Stimulated activated CD4-positive, alpha-beta T cell treated with anti-CD3 and anti-CD28 coated beads, Interleukin-15, amount 100 ng/mL, for 24 hours (primary cell): ENCODE data around the gene NUP210L.

Experiments used
- DNase-seq: peaks from one replicate; pipeline ENCODE4 v3.0.0-alpha.2; 2020

NUP210L gene

DNA sequence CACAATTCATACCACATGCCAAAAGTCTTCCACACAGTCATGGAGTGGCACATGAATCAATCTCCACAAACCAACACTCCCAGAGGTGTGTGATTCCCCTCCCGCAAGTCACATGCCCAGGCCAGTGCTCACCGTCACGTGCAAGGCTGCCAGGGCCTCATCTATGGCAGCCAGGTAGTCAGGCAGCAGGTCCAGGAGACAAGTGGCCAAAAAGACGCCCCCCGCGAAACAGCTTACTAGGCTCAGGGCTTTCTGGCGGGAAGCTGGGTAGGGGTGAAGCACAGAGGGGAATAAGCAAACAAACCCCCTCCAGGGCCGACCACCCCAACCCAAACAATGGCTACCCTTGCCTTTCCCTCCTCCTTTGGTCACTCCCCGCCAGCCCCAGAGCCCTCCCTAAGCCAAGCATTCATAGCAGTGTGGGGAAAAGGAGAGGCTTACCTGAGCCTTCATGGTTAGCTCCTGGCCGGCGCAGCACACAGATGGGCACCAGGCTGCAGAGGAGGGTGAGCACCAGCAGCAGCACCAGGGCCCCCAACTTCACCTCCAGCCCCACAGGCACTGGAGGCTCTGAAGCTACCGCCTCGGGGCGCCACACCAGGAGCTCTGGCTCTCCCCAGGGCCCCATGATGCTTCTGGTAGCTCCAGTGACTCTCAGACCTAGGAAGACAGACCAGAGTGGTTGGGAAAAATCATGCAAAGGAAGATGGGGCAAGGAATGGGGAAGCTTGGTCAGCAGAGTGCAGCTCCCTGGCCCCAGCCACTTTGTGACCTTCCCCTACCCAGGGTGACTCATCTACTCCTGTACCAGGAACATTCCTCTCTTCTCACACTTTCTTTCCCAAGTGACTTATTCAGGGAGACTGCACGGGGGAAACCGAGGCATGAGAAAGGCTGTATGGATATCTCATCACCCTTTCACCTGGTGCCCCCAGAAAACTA, 192.5 kb downstream of the NUP210L start:
- DNase-seq, result no peak

GRCh38 chr1:153961421-153961820, 193.5 kb downstream of the NUP210L start:
- DNase-seq, result no peak

DNA sequence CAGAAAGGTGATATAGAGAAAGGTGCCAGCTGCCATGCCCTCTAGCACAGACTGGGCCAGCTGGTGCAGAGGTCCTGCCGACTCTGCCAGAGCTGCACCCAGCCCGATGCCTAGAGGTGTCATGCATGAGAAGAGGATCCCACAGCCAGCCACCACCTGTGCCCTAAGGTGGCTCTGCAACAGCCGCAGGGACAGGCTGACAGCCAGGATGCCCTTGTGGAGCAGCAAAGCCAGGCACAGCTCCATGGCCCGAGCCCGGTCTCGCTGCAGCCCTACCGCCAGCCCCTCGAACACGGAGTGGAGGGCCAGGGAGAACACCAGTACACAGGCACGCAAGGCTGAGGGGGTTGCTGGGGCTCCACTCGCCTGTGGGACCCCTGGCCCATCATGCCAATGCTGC, 194.7 kb downstream of the NUP210L start:
- no peak for DNase-seq

- no peak for DNase-seq
Measured at GRCh38 chr1:153959454-153959853, 195.4 kb downstream of the NUP210L start.

DNA sequence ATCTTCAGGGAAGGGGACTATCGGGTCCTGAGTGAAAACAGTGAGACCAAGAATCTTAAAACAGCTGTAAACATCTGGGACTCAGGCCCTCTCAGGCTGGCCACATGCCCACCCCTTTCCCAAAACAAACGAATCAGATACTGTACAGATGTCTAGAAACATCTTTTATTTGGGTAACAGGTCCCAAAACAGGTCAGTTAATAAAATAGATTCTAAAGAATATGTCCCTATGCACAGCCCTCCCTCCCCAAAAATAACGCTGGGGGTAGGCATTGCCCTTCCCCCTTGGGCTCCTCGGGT, 196.0 kb downstream of the NUP210L start:
- no peak for DNase-seq

DNA sequence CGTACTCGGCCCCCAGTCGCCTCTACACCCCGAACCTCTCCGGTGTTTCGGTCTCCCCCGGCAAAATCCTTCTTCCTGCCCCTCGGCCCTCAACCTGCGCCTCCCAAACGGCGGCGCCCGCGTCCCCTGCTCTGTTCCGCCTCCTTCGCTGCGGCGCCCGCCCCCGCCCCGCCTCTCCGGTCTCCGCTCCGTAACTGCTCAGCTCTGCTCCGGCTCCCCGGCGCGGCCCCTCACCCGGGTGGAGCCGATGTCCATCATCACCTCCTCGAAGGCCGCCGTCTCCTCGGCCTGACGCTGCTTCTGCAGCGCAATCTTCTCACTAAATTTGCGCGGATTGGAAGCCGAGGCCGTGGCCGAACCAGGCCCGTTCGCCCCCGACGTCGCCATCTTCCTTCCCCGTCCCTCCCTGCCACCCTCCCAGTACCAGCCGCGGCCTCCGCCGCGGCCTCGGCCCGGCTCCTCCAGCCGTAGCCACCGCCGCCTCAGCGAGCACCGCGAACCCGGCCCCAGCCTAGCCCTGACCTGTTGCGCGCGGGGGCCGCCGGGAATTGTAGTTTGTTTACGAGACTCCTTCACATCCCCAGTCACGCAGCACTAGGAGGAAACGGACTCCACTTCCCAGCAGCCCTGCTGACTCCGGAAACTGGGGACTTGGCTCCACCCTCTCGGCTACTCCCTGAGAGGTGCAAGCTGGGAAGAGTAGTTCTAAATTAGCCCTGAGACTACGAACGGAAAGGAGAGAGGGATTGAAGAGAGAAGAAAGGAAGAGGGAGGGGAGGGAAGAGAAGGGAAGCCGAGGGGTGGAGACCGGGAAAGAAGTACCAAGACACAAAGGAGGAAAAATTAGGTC, 196.5 kb downstream of the NUP210L start, which contains the start of gene CRTC2:
TSS of gene CRTC2 (minus strand) at position 502 of the 850 bp plus-strand sequence. CDS start at position 387, 115 bp downstream.
- DNase-seq, result peak; percentile 99

GRCh38 chr1:153957744-153958110, 197.1 kb downstream of the NUP210L start:
- peak; percentile 54 for DNase-seq

DNA sequence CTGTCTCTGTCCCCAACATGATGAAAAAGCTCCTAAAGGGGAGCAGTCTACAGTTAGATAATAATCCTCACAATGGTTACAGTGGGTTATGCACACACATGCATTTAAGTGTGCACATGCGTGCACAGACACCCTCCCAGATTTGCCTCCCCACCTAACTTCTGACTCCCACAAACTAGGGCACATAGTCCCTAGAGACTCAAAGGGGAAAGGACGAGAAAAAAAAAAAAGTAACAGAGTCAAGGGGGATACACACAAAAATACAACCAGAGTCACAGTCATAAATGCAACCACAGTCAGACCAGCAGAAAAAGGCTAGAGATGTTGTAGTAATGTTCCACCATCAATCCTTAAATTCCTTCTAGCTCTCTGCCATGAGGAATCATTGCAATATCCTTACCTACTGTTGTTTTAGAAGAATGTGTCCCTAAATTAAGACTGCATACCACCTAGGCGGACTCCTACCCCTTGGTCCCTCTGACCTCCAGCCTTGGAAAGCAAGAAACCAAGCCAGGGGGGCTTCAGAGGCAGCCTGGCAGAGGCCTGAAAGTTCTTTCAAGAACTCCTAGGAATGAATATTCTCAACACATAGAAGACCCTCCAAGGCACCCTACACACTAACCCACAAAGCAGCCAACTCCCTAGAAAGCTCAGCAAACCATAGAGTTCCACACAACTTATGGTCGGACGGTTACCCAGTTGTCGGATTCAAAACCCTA, 197.7 kb downstream of the NUP210L start:
- no peak for DNase-seq

DNA sequence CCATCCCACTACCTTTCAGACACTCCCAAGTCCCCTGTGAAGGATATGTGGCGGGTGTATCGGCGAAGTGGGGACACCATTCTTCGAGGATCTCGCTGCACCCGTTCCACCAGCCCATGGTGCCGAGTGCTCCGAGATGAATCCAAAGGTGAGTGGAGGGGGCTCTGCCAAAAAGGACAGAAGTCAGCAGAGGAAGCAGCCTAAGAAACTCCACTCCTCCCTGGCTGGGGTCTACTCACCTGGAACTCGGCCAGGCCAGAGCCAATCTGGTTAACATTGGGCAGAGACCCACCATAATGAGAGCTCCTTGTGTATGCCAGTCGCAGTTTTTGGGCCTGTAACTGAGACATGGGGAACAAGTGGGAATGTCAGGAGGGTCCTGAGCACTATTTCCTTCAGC, 200.0 kb downstream of the NUP210L start:
- no peak for DNase-seq

DNA sequence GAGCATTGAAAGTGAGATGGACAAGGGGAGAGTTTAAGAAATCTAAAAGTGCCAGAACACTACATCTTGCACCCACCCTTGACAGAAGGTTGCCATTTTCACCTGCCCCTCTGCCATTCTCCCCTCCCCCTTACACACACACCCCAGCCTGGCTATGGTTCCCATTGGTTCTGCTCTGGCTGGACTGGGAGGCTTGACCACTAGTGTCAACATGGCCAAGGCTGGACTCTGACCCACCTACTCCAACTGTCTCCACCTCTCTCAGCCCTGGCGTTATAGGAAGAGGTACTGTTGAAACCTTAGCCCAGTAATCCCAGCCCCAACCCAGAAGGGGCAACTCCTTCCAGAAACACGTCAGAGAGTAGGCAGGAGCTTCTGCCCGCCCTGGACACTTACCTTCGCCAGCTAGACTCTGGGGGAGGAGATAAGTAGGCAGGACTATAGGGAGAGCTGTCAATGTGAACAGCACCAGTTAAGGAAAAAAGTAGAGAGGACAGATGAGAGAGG, 201.0 kb downstream of the NUP210L start:
- DNase-seq, result no peak

DNA sequence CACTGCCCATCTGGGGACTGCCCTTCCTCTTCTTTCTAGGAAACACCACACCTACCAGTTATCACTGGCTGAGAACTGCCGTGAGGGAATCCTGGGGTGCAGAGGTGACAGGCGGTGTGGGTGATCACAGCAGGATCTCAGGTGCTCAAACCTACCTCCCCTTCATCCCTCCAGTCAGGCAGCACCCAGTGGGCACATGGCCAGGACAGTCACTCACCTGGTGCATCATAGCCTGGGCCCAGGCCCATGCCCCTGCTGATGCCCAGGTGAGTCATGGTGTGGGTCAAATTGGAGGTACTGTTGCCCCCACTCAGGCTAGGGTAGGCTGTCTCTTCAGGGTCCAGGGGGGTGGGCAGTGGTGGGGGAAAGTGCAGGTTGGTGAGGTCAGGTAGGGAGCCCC, 203.1 kb downstream of the NUP210L start:
- no peak for DNase-seq

GRCh38 chr1:153951183-153951582, 203.7 kb downstream of the NUP210L start:
- no peak for DNase-seq

DNA sequence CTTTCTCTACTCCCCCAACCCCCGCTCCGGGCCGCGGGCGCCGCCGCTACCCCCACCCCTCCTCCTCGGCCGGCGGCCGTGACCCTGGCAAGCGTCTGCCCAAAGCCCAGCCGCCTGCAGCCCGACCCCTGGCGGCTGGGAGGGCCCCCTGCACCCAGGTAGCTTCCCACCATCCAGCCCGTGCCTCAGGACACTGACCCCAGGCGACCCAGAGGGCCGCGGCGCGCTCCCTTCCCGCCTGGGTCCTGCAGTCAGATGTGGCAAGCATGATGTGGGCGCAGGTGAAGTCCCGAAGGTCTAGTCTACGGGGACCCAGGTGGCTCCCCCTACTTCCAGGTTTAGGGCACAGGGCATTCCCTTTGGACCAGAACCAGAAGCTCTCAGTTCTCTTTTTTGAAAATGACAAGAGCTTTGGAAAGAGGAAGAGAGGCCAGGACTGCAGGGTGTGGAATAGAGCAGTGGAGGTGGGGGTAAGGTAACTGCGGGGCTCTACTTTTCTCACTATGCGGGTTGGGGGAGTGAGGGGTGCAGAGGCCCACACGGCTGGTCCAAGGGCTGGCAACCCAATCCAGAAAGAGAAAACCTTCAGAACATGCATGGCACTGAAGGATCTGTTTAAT, 208.1 kb downstream of the NUP210L start, which contains the start of gene DENND4B:
TSS of gene DENND4B (minus strand) at position 97 of the 620 bp plus-strand sequence. CDS start 2,344 bp downstream, outside the sequence.
- DNase-seq, result peak; percentile 83

- peak; percentile 83 for DNase-seq
Measured at GRCh38 chr1:153945795-153946621, 208.9 kb downstream of the NUP210L start.

- DNase-seq, result peak; percentile 84
Measured at GRCh38 chr1:153945131-153945794, 209.6 kb downstream of the NUP210L start.

DNA sequence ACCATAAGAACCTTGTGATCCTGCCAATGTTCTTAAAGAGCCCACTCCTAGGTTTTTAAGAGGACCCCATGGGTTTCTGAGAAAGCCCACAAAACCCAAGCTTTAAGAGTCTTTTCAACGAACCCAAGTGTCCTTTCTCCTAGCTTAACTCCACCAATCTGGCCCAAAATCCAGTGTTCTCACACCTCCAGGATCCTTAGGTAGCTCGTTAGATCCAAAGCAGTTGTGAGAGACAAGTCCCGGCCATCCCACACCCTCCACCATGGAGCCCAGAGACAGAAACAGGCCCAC, 210.1 kb downstream of the NUP210L start:
- DNase-seq, result no peak

- DNase-seq, result no peak
Measured at GRCh38 chr1:153944005-153944826, 210.7 kb downstream of the NUP210L start.

DNA sequence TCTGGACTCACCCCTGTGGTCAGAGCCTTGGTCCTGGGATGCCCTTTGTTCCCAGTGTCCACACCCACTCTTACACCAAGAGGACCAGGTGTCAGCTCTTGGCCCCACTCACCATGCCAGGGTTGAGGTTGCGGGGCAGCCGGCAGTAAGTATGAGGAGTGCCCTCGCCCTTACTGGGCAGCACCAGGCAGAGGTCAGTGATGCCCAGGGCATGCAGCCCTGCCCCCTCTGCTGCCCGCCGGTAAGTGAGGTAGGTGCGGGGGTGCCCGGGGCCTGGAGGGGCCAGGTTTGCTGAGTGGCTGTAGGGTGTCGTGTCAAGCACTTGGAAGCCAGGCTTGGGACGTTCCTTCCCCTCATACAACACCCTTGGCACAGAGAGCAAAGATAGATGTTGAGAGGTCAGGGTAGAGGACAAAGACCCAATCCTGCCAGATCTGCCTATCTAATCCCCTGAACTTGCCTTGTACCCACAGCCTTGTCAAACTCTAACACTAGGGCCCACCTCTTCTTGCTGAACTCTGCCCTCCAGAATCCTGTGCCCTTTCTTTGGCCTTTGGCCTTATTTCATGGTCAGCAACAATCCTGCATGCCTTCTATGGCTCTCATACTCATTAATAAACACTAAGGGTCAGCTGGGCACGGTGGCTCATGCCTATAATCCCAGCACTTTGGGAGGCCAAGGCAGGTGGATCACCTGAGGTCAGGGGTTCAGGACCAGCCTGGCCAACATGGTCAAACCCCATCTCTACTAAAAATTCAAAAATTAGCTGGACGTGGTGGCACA, 211.9 kb downstream of the NUP210L start:
- DNase-seq, result no peak
